CD4-positive, alpha-beta T cell treated with Interleukin-4 for 1 hour (primary cell): Measurements from ENCODE around the gene FNTB.

Experiments
- DNase-seq, 2 donors: peaks; one replicate each; pipeline ENCODE4 v3.0.0-alpha.2; 2020 to 2022

The FNTB gene, protein sequence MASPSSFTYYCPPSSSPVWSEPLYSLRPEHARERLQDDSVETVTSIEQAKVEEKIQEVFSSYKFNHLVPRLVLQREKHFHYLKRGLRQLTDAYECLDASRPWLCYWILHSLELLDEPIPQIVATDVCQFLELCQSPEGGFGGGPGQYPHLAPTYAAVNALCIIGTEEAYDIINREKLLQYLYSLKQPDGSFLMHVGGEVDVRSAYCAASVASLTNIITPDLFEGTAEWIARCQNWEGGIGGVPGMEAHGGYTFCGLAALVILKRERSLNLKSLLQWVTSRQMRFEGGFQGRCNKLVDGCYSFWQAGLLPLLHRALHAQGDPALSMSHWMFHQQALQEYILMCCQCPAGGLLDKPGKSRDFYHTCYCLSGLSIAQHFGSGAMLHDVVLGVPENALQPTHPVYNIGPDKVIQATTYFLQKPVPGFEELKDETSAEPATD

DNA sequence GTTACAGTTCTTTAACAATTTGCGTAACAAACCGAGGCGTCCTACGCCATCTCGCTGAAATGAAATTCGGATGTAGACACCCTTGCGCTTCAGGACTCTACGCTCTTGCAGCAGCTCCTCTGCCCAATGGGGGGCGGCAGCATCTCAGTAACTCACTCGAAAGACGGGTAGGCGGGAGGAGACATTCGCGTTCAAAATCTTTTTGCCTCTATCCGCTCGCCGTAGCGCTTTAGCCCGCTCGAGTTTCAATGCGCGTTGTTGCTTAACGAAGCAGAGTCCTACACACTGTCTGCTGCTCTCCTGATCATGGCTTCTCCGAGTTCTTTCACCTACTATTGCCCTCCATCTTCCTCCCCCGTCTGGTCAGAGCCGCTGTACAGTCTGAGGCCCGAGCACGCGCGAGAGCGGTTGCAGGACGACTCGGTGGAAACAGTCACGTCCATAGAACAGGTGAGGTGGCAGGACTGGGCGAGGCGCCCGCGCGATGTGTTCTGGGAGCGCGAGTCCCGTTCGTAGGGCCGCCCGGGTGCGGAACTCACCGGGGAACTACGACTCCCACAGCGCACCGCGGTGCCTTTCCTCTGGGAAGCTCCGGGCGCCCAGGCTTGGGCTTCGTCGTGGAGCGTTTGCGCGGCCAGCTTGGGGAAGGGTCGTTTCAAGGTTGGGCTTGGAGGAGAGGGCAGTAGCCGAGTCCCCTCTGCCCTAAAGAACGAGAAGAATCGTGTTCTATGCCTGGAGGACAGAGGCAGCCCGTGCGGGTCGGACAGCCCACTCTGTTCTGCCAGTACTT, at the start of gene FNTB:
Gene FNTB (plus strand): TSS at position 248 of the 790 bp plus-strand sequence. CDS start 59 bp downstream, at position 307.
- peak; percentile 94 to 96 for DNase-seq

DNA sequence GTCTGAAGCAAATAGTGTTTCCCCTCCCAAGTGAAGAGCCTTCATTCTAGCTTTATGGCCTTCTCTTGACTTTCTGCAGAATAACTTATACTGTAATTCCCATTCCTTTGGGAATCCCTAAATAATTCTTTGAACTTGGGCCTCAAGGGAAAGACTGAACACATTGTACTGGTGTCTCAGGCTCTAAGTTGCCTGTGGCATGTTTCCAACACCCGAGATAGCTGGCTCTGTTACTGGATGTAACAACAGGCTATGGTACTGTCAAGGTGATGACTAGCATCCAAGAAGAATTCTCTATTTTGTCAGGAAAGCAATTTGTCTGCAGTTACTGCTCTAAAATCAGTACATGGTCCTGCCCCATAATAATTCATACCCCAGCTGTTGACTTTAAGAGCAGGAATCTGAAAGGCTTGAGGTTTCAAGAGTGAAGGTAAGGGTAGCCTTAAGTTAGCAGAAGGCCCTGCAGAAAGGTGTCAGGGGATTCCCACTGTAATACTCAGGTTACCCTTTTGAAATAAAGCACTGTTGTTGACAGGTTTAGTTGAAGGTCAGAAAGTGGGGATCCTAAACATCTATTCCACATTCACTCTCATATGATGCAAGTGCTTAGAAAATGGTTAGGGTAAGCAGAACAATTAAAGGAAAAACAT, 49.4 kb upstream of the FNTB start:
- no peak for DNase-seq

DNA sequence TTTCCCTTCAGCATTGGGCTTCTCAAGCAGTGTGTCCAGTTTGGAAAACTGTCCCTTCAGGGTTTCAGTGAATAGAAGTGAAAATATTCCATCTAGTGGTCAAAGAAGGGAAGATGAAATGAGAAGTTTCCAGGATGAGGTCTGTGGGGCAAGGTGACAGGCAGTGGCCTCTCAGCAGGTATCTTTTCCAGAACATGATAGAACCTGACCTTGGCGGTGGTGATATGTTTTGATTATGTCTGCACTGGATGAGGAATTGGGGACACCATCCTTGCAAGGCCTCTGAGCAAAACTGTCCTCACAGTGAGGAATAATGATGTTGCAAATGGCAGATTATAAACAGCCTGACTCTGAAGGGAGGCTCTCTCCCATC, 48.9 kb upstream of the FNTB start:
- no peak for DNase-seq

DNA sequence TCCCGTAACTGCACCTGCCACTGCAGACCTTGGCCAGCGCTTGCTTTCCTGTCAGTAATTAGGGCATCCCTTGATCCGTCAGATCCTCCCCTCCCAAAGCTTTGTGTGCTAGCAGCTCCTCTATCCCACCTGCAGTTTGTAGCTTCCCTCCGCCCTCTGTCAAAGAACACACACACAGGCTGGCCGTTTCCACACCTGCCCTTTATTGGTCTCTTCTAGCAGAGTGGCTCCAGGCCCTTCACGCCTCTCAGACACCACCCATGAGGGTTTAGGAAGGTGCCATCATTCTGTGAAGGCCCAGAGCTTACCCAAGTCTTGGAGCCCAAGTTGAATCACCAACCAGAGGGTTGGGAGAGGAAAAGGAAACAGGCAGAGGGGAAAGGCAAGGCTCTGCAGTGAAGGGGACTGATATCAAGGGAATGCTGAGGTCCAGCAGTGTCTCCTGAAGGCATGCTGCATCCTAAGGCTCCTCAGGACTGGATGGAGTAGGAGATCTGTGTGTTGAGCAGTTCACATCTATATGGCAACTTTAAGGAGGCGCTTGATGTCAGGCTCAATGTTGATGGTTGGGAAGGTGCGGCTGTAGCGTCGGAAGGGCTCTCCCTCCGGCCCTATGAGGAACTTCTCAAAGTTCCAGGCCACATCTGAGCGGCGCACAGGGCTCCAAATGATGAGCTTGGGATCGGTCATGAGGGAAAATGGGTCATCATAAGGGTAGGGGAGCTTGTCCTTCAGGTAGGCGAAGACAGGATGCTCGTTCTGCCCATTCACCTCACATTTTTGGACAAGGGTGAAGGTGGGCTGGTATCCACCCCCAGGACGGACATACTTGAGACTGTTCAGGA, 47.5 kb upstream of the FNTB start:
- no peak for DNase-seq

DNA sequence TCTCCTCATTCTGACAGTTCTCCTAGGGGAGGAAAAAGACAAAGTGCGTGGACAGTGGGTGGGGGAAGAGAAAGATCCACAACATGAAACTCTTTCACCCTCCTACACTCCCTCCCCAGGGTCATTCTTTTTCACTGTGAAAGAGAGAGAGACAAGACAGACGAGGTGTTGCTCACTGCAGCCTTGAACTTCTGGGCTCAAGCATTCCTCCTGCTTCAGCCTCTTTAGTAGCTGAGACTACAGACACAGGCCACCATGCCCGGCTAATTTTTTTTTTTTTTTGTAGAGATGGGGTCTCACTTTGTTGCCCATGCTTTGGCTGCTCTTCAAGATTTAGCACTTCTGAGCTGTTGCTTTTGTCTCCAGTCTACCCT, 46.9 kb upstream of the FNTB start:
- no peak for DNase-seq

DNA sequence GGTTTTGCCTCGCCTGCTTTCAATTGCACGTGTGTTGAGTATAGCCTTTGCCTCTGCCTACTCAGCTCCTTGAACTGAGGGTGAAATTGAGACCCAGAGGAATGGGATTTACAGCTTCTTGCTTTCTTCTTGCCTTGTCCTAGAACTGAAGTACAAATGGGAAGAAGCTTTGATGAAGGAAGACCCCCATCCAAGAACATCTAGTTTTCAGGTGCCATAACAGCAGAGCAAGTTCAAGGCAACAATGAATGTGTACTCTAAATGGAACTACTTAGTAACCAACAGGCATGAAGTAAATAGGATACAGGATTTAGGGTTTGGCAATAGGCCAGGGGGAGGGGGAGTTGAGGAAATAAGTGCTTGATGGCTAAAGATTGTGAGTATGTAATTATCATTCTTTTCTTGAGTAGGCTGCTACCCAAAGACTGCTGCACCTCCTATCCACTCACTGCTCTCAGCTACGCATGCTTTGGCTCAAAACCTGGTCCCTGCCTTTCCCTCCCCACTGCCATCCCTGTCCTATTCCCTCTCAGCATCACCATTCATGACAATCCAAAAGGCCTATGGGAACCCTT, 46.3 kb upstream of the FNTB start:
- DNase-seq, result no peak

DNA sequence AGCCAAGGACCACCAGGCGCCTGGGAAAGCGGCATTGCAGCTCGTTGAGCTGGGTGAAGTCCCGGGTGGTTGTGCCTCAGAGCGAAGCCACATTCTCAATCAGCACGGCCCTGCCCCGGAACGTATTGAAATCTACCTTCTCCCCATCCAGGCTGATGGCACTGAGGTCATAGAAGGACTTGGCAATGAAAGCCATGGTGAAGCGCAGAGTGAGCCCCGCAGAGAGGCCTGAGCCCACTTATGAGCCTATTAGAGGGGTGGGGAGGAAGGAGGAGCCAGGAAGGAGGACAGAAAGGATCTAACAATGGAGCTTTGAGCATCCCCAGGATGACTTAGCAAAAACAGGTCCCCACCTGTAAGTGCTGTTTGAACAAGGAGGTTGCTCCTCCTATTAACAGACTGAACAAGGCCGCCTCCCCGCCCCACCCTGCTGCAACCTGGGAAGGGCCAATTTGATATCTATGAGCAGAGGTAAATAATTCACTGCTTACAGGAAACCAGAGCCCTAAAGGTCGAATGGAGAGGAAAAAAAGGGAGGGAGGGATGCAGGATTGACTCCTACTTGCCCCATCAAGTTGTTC, 44.1 kb upstream of the FNTB start, which contains the start of gene GPX2:
Gene GPX2 (minus strand): TSS at position 215 of the 581 bp plus-strand sequence. CDS start 19 bp downstream, at position 196.
- DNase-seq, result no peak

DNA sequence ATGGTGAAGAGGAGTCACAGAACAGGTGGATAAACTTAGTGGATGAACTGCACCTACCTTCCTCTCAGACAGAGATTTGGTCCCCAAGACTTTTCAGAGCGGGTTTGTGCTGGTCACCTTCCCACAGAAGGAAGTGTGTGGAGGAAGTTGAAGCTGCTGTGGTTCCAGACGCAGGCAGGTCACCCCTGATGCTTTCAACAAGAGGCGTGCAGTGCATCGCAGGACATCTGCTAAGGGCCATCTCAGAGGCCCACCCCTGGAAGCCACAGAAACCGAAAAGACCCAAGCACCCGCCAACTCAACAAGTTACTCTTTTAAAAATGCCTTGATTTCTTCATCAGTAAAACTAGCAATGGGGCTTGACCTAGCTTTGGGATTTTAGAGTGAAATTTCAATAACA, 43.1 kb upstream of the FNTB start:
- DNase-seq, result no peak

DNA sequence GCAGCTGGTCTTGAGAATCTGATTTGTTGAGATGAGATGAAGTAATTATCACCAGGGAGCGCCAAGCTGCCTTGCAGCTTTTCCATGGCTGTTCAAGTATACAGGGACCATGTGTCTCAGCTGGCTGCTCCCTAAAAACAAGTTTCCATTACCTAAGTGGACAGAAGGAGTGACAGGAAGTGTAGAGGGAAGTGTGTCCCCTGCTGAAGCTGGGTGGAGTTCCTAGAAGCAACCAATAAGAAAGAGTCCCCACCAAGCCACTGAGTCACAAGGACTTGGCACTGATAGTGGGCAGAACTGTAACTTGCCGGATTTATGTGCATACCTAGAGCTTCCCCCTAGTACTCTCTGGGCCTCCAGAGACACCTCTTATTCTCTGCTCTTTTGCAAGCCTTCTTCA, 42.7 kb upstream of the FNTB start:
- DNase-seq, result no peak

DNA sequence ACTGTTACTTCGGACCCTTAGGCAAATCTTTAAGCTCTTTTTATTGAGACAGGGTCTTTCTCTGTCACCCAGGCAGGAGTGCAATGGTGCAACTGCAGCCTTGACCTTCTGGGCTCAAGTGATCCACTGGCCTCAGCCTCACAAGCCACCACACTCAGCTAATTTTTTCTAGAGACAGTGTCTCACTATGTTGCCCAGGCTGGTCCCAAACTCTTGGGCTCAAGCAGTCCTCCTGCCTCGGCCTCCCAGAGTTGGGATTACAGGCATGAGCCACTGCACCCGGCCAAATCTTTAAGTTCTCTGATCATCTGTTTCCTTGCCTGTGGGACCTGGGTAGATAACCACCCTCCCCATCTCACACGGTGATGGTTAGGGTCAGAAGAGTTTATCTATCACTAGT, 41.8 kb upstream of the FNTB start:
- no peak for DNase-seq

DNA sequence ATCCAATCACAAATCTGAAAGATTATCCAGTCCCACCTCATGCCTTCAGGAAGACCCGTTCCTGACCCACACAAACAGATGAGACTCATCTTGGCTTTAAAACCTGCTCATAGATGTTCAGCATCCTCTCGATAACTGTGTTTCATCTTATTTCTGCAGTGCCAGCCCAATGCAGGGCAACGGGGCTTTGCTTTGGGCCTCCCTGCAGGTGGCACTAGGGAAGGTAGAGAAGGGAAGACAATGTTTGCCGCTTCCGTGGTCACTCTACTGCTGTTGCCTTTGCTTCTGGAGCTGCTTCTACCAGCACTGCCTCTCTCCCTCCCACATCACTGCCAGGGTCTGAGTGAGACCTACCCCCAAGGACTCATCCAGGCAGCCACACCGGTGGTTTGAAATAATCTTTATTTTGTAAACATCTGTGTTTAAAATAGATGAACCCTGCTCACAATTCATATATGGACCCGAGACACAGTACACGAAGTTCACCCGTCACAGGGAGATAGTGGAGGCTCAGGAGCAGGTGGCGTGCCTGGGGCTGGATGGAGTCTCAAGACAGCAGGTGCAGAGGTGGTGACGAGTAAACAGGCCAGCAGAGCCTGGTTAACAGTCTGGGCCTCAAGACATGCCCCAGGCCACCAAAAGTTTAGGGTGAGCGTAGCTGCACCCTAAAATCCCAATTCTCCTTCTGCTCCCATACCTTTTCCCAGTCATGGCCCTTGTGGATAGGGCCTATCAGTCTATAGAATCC, 41.1 kb upstream of the FNTB start:
- DNase-seq, result no peak

DNA sequence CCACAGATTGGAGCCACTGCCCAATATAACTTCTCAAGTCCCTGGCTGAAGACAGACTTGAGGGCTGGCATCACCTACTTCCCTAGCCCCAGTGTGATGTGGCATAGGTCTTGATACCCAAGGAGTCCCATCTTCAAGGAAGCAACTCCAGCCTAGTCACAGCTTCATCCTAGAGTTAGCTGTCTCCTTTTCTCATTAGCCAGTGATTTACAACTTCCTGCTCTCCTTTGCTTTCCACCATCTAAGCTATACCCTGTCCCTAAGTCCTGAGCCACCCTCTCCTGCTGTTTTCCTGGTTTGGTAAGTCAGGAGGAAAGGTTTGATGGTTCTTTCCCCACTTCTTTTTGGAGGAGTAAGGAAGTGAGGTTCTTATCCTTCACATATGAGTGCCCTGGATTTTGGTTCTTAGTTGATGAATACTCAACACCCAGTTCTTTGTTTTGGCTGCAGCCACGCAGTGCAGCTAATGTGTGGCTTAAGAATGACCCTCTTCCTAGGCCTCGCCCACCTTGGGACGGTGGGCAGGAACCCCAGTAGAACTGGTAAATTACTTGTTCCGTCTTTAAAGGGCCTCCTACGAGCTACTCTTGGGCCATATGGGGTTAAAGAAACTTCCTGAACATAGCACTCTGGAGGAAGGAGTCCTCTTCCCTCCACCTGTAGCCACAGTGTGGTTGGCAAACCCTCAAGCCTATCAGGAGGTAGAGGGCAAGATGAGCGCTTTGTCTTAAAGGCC, 40.2 kb upstream of the FNTB start:
- DNase-seq, result no peak

DNA sequence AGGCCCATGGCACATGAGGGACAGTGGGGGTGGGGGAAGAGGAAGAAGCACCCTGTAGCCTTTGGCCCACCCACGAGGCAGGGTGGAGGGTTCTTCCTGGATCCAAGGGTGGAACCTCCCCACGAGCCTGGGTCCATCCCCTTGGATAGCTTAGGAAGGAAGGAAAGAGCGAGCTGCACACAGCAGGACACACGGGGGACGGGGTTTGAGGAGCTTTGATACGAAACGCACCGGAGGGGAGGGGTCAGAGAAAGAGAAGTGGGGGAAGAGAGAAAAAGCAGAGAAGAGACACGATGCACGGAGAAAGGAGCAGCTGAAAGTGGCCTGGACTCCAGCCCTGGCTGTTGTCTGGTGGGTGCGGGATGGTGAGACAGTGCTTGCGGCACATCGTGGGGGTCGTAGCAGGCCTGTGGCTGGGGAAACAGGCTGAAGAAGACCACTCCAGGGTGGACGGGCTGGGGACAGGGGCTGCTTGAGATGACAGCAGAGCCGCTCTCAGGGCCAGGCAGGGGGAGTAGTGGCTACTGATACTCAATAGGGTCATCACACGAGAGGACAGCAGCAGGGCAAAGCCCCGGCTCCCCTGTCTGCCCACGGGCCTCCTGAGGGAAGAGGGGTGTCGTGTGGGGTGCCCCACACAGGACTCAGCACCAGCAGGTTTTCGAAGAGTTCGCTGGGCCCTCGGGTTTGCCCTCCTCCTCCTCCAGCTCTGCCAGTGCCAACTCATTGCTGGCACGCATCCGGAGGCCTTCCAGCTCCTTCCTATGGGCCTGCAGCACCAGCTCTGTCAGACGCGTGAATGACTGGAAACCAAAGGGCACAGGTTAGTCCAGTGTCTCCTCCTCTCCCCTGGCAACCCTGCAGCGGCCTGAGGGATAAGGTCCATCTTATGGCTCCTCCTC, 38.7 kb upstream of the FNTB start:
- DNase-seq, result no peak

DNA sequence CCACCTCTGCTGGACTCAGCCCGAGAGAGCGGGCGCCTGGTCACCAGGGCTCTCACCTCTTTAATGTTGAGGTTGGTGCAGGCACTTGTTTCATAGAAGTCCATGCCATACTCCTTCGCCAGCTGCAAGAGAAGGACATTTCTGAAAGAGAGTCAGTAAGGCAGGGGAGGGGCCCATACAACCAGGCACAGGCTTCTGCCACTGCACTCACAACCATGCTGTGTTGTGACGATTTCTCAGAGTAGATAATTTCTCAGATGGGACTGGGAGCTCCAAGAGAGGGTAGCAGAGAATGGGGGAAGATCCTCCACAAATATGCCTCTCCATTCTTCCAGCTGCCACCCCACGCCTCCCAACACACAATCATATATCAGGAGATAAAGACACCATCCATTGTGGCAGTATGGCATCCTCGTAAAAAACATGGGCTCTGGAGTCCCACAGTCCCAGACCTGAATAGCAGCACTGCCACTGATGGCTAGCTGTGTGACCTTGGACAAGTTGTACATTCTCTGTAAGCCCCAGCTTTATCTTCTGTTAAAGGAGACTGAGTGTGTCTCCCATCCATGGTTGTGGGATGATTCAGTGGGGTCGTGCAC, 38.0 kb upstream of the FNTB start:
- no peak for DNase-seq

DNA sequence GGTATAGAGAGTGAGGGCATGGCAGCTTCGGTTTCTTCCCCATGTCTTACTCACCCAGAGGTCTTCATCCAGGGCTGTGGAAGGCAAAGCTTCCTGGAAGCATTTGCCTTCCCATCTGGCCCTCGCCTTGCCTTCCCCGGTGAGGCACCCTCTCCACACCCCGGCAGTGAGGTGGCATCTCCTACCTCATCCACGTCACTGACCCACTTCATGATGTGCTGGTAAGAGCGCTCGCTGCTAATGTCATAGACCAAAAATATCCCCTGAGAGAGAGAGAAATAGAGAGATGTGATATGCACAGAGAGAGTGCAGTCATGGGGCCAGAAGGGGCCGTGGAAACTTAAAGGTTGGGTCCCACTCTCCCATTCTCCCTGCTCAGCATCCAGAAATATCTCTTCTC, 35.8 kb upstream of the FNTB start:
- DNase-seq, result no peak

DNA sequence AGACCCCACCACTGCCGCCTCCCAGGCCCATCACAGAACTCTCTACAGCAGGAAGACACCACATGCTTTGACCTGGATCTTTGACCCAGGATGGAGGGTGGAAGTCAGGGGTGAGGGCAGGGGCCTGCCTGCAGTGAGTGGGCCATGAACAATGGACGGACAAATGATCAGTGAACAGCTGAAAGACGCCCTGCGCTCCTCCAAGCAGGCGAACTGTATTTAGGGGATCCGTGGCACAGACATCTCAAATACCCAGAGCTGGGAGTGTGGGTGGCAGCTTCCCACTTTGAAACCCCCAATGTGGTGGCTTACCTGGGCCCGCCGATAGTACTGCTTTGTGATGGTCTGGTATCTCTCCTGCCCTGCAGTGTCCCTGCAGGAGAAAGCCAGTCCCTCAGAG, 35.4 kb upstream of the FNTB start:
- no peak for DNase-seq

DNA sequence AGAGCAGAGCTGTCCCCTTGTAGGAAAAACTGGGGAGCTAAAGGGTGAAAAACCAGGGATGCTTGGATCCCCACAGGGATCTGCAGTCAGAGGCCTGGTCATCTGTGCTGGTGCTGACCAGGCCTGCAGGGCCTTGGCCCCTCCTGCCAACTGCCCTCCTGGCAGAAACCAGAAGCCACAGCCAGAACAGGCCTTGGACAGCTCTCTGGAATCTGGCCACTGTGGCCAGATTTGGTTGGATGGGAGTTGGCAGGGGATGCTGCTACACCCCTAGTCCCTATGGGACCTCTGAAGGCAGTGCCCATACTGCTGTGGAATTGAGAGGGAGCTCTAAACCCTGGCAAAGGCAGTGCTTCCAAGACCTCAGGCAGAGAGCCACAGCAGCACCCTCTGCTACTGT, 35.0 kb upstream of the FNTB start:
- DNase-seq, result no peak

DNA sequence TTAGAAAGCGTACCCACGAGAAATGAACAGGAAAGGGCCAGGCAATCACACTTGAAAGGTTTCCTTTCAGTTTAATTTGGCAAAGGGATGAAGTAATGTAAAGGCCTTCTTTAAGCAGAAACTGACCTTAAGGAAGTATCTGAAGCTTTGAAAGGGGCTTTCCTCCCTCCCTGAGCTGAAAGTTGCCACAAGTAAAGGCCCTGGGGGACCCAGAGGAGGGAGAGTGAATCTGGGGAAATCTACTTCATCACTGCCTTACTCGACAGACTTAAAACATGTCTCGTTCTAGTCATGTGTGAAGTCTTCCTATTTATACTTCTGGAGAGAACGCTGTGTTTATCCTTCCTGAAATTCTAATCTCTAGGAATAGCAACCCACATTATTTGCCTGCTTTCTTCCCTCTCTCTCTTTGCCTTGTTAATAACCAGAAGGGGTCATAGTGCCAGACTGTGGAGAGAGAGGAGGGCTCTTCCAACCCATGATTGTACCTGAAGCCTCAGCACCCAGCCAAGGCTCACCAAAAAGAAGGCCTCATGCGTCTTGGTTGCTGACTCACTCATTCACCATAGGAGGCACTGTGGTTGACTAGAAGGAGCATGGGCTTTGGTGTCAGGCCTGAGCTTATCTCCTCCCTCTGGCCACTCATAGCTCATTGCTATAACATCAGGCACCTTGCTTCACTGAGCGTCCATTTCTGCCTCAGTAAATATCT, 33.9 kb upstream of the FNTB start:
- no peak for DNase-seq
